Hepatocyte (in vitro differentiated cells): ENCODE results near the gene RBKS. TPM values are rescaled to one million over a fixed set of nuclear protein-coding genes. Genes with fewer than 3 reads are reported as not detected.

Experiments used
- DNase-seq: peaks from one replicate; pipeline ENCODE4 v3.0.0-alpha.2; 2016; ENCODE audit warnings: low spot score
- H2AFZ ChIP-seq: fragments of 200-600 bp; sonication (generic); 2 replicates; pipeline ENCODE4 v1.6.0; 2016; ENCODE audit warnings: antibody characterized with exemption, mild to moderate bottlenecking
- H3K27ac ChIP-seq: fragments of 200-600 bp; sonication (generic); 2 replicates; pipeline ENCODE4 v1.5.1; 2016; ENCODE audit warnings: mild to moderate bottlenecking
- H3K27me3 ChIP-seq: fragments of 200-600 bp; sonication (generic); 2 replicates; pipeline ENCODE4 v1.6.1; 2016
- H3K36me3 ChIP-seq: fragments of 200-600 bp; sonication (generic); replicated peaks from 2 replicates; pipeline ENCODE4 v1.5.1; 2016; ENCODE audit warnings: low read depth; ENCODE audit not compliant: insufficient read depth
- H3K4me1 ChIP-seq: fragments of 200-600 bp; sonication (generic); 2 replicates; pipeline ENCODE4 v1.5.1; 2016; ENCODE audit warnings: mild to moderate bottlenecking, moderate library complexity; ENCODE audit not compliant: insufficient read depth
- H3K4me2 ChIP-seq: fragments of 200-600 bp; sonication (generic); 2 replicates; pipeline ENCODE4 v1.6.0; 2016
- H3K4me3 ChIP-seq: fragments of 200-600 bp; sonication (generic); 2 replicates; pipeline ENCODE4 v1.5.1; 2016; ENCODE audit warnings: mild to moderate bottlenecking
- H3K79me2 ChIP-seq: fragments of 200-600 bp; sonication (generic); 2 replicates; pipeline ENCODE4 v1.6.0; 2017; ENCODE audit warnings: mild to moderate bottlenecking
- H3K9me2 ChIP-seq: fragments of 200-600 bp; sonication (generic); replicated peaks from 2 replicates; pipeline ENCODE4 v1.6.0; 2017; ENCODE audit warnings: mild to moderate bottlenecking; ENCODE audit not compliant: insufficient read depth
- H3K9me3 ChIP-seq: fragments of 200-600 bp; sonication (generic); 2 replicates; pipeline ENCODE4 v1.5.1; 2016; ENCODE audit warnings: low read depth, mild to moderate bottlenecking
- H4K20me1 ChIP-seq: fragments of 200-600 bp; sonication (generic); 2 replicates; pipeline ENCODE4 v1.6.0; 2016; ENCODE audit warnings: mild to moderate bottlenecking; ENCODE audit not compliant: insufficient read depth, poor library complexity, severe bottlenecking
- CTCF ChIP-seq: fragments of 200-600 bp; sonication (generic); IDR thresholded peaks from 2 replicates; pipeline ENCODE4 v1.5.1; 2016; ENCODE audit warnings: antibody characterized with exemption, mild to moderate bottlenecking; ENCODE audit not compliant: poor library complexity
- EZH2 ChIP-seq: fragments of 200-600 bp; sonication (generic); IDR thresholded peaks from 2 replicates; pipeline ENCODE4 v1.6.1; 2016; ENCODE audit warnings: antibody characterized with exemption, mild to moderate bottlenecking, borderline replicate concordance
- EZH2phosphoT487 ChIP-seq: fragments of 200-600 bp; sonication (generic); IDR thresholded peaks from one replicate; pipeline ENCODE4 v1.6.1; 2018; ENCODE audit warnings: antibody characterized with exemption, mild to moderate bottlenecking, low read depth, moderate library complexity; ENCODE audit not compliant: unreplicated experiment, severe bottlenecking
- WGBS: methylation state at CpG from one replicate; pipeline ENCODE4 v1.1.6; 2016; ENCODE audit warnings: low lambda C conversion rate; ENCODE audit errors: missing lambda C conversion rate; 5-methylcytosine and 5-hydroxymethylcytosine counted together
- polyA plus RNA-seq: library from polyadenylated mRNA; unstranded; fragments of >200 nt; fragmentation: Nextera tagmentation; extraction: Ambion mirVana; gene quantifications from 2 replicates; pipeline ENCODE4 v1.2.1, GENCODE V29; 2016
- total RNA-seq: library from RNA; depleted of rRNA; stranded (reverse); fragments of >200 nt; gene quantifications from 2 replicates; pipeline ENCODE4 v1.2.3, GENCODE V29; 2014

The RBKS gene
- total and polyA plus RNA-seq, 2 experiments from 2014 or later = 5.5 to 7.2 TPM

GRCh38 chr2:27931361-27931950, 41.3 kb upstream of the RBKS start:
- no peaks in the 10 kb centered on the region for H3K27me3 ChIP-seq
- WGBS = 54% methylated on average over 4 of the region's 4 CpGs
- no peaks in the 10 kb centered on the region for H3K36me3 ChIP-seq
- no peak overlapping the region for H3K4me3 ChIP-seq
- H3K27ac ChIP-seq = peak overlapping the region; percentile 67
- peaks cover 12% of the 10 kb centered on the region for H3K4me1 ChIP-seq
- no peaks in the 10 kb centered on the region for H4K20me1 ChIP-seq
- no peaks in the 10 kb centered on the region for H3K9me2 ChIP-seq
- H2AFZ ChIP-seq = no peak overlapping the region
- no peak for DNase-seq
- TF ChIP-seq EZH2phosphoT487 = no peak
- no peak for TF ChIP-seq CTCF
- no peak for TF ChIP-seq EZH2
- H3K4me2 ChIP-seq = peak overlapping the region; percentile 64
- no peaks in the 10 kb centered on the region for H3K9me3 ChIP-seq
- H3K79me2 ChIP-seq = no peaks in the 10 kb centered on the region

- no peaks in the 10 kb centered on the region for H4K20me1 ChIP-seq
- WGBS = 56% methylated on average over 11 of the region's 11 CpGs
- no peak overlapping the region for H3K4me3 ChIP-seq
- peak overlapping the region; percentile 45 for H3K27ac ChIP-seq
- H3K4me2 ChIP-seq = peak overlapping the region; percentile 55
- H2AFZ ChIP-seq = no peak overlapping the region
- DNase-seq = no peak
- no peaks in the 10 kb centered on the region for H3K9me2 ChIP-seq
- H3K4me1 ChIP-seq = peaks cover 12% of the 10 kb centered on the region
- no peaks in the 10 kb centered on the region for H3K79me2 ChIP-seq
- H3K27me3 ChIP-seq = no peaks in the 10 kb centered on the region
- H3K36me3 ChIP-seq = no peaks in the 10 kb centered on the region
- TF ChIP-seq CTCF (no peak), EZH2 (no peak)
- H3K9me3 ChIP-seq = no peaks in the 10 kb centered on the region
These were observed 39.8 kb upstream of the RBKS start for GRCh38 chr2:27929916-27930486.

GRCh38 chr2:27925766-27926472, 35.7 kb upstream of the RBKS start:
- peaks cover 12% of the 10 kb centered on the region for H3K4me1 ChIP-seq
- no peaks in the 10 kb centered on the region for H3K9me3 ChIP-seq
- H4K20me1 ChIP-seq = no peaks in the 10 kb centered on the region
- H3K4me3 ChIP-seq = no peak overlapping the region
- TF ChIP-seq EZH2phosphoT487 (no peak), CTCF (no peak), EZH2 (no peak)
- no peaks in the 10 kb centered on the region for H3K27me3 ChIP-seq
- H2AFZ ChIP-seq = no peak overlapping the region
- H3K79me2 ChIP-seq = peaks cover 4% of the 10 kb centered on the region
- H3K9me2 ChIP-seq = no peaks in the 10 kb centered on the region
- H3K4me2 ChIP-seq = no peak overlapping the region
- H3K36me3 ChIP-seq = no peaks in the 10 kb centered on the region
- no peak overlapping the region for H3K27ac ChIP-seq
- 91% methylated on average over 4 of the region's 4 CpGs for WGBS
- no peak for DNase-seq
